H1 (cell line): Measurements from ENCODE around the gene IL17RA. TPM values are rescaled to one million over a fixed set of nuclear protein-coding genes. Genes with fewer than 3 reads are reported as not detected.

Source experiments
- CBX5 ChIP-seq: fragments of 300-800, 300-1000 bp; sonication (generic); IDR thresholded peaks from 2 replicates; pipeline ENCODE4 v1.7.1; 2016; ENCODE audit warnings: antibody characterized with exemption, low read length, low read depth
- CTBP2 ChIP-seq: IDR thresholded peaks from 2 replicates; pipeline ENCODE4 v1.7.0; 2011; ENCODE audit warnings: borderline replicate concordance, mild to moderate bottlenecking, moderate library complexity, mixed read lengths, low read length; ENCODE audit not compliant: insufficient read depth, insufficient read length
- GABPA ChIP-seq: IDR thresholded peaks from 2 replicates; pipeline ENCODE4 v1.6.1; 2011; ENCODE audit warnings: mild to moderate bottlenecking, low read length, moderate library complexity, borderline replicate concordance; ENCODE audit not compliant: insufficient read depth
- KDM4A ChIP-seq: IDR thresholded peaks from one replicate; pipeline ENCODE4 v1.7.1; 2012; ENCODE audit warnings: low read depth, mild to moderate bottlenecking, moderate library complexity, low read length, inconsistent platforms; ENCODE audit not compliant: severe bottlenecking
- KDM5A ChIP-seq: fragments of 200-600 bp; IDR thresholded peaks from 2 replicates; pipeline ENCODE4 v1.7.1; 2012; ENCODE audit warnings: mild to moderate bottlenecking, low read length, inconsistent platforms, mixed read lengths
- POLR2A ChIP-seq, 2 experiments: IDR thresholded peaks; 1 replicate in 1 of 2; 2 replicates in 1 of 2; pipeline ENCODE4 v1.6.1; 2011; ENCODE audit warnings: low read depth in 2 of 2, low read length in 2 of 2, mild to moderate bottlenecking in 2 of 2; ENCODE audit errors: control extremely low read depth in 1 of 2
- RXRA ChIP-seq: IDR thresholded peaks from 2 replicates; pipeline ENCODE4 v1.6.1; 2011; ENCODE audit warnings: low read depth, mild to moderate bottlenecking, low read length, moderate library complexity; ENCODE audit not compliant: insufficient read depth
- SIRT6 ChIP-seq: IDR thresholded peaks from one replicate; pipeline ENCODE4 v1.7.1; 2012; ENCODE audit warnings: low read length, inconsistent platforms
- polyA plus RNA-seq, 7 experiments: library from polyadenylated mRNA; depleted of rRNA in 3 of 7; stranded (reverse) in 5 of 7; unstranded in 2 of 7; fragments of >200 nt in 5 of 7; fragments of 200-250 nt in 2 of 7; gene quantifications; 1 replicate in 5 of 7; 2 replicates in 1 of 7; 4 replicates in 1 of 7; pipeline versions ENCODE4 v1.2.1 to v1.2.3, GENCODE V29; 2011 to 2013; ENCODE audit warnings: missing spikeins in 2 of 7, mixed read lengths in 2 of 7
- total RNA-seq: library from RNA; stranded (reverse); fragmentation: NEBNext Ultra II Directional; extraction: Animal tissue kit (Norgen Biotek cat#: 25700); gene quantifications from 2 replicates; pipeline ENCODE4 v1.2.1, GENCODE V29; 2021

The IL17RA gene
- total and polyA plus RNA-seq, 2 of the 8 experiments (the other 6 are each of a cell fraction or from before 2014, with no cell fraction given) = 5.6 to 9.9 TPM

GRCh38 chr22:17097062-17097461 is 12.3 kb downstream of the IL17RA start (continued):
- TF ChIP-seq RXRA = no peak
- TF ChIP-seq KDM4A = no peak
- TF ChIP-seq CBX5 = no peak
- no peak for TF ChIP-seq POLR2A (IDR thresholded peaks at IDR 0.05; ENCODE audit: control extremely low read depth in 1 of 2, low read depth in 2 of 2, low read length in 2 of 2)
- no peak for TF ChIP-seq SIRT6
- no peak for TF ChIP-seq KDM5A
- no peak for TF ChIP-seq GABPA
- TF ChIP-seq CTBP2 = no peak
